SH-SY5Y (cell line): ENCODE measurements around the gene IFT122.

Source experiments
- GATA2 ChIP-seq: IDR thresholded peaks from 2 replicates; pipeline ENCODE4 v1.6.1; 2011; ENCODE audit warnings: mild to moderate bottlenecking, low read depth, low read length
- GATA3 ChIP-seq: IDR thresholded peaks from 2 replicates; pipeline ENCODE4 v1.6.1; 2011; ENCODE audit warnings: low read depth, mild to moderate bottlenecking, low read length, moderate library complexity

- TF ChIP-seq GATA2: no peak
- no peak for TF ChIP-seq GATA3
These were observed 7.4 kb upstream of the IFT122 start for GRCh38 chr3:129432671-129433070.
